Measurements from ENCODE around the gene COL15A1.

Gene COL15A1

GRCh38 chr9:99056886-99057664, 113.4 kb downstream of the COL15A1 start:
- no peak for DNase-seq (ENCODE audit: low read depth, low spot score)

GRCh38 chr9:99057665-99058625, 114.2 kb downstream of the COL15A1 start:
- DNase-seq (ENCODE audit: low read depth, low spot score): no peak

DNA sequence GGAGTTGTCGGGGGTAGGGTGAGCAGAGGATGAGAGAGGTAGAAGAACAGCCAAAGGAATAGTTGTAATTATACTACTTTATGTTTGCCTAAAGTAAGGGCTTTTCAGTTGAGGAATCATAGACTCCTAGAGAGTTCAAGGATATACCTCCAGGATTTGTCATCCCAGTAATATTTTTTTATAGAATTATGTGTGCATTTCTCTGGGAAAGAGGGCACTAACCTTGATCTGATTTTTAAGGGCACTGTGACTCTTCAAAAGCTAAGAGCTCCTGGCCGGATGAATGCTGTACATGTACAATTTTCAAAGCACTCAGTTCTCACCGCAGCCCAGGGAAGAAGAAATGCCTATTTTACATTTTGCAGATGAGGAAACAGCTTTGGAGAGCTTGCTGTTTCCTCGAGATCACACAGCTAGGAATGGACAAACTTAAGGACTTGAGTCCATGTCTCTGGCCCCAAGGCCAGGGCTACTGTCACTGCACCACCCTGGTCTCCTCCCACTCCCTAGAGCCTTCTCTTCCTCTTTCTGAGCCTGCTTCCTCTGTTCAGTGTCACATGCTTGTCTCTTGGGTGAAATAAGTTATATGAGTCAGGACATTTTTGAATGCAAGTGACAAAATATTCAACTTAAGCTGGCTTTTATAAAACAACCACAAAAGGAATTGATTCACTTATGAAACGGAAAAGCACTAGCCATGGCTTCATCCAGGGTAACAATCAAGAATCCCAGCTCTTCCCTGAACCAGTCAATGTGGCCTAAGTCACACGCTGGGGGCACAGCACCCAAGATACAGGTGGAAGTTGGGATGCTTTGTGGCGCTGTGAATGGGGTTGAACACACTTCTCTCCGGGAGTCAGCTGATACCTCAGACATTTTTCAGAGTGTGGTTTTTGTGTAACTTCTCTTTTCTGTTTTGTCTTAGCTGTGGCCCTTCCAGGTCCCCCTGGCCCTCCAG, 115.5 kb downstream of the COL15A1 start:
- no peak for DNase-seq (ENCODE audit: low read depth, low spot score)

DNA sequence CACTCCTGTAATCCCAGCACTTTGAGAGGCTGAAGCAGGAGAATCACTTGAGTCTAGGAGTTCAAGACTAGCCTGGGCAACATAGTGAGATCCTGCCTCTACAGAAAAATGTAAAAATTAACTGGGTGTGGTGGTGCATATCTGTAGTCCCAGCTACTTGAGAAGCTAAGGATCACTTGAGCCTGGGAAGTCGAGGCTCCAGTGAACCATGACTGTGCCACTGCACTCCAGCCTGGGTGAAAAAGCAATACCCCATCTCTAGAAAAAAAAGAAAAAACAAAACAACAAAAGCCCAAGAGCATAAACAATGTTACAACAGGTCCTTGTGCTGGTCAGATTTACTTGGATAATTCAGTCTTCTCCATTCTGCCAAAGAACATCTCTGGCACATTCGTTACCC, 116.9 kb downstream of the COL15A1 start:
- DNase-seq (ENCODE audit: low read depth, low spot score): no peak

- no peak for DNase-seq (ENCODE audit: low read depth, low spot score)
Measured at GRCh38 chr9:99062549-99062948, 118.8 kb downstream of the COL15A1 start.

GRCh38 chr9:99063522-99063921, 119.8 kb downstream of the COL15A1 start:
- DNase-seq (ENCODE audit: low read depth, low spot score): no peak

DNA sequence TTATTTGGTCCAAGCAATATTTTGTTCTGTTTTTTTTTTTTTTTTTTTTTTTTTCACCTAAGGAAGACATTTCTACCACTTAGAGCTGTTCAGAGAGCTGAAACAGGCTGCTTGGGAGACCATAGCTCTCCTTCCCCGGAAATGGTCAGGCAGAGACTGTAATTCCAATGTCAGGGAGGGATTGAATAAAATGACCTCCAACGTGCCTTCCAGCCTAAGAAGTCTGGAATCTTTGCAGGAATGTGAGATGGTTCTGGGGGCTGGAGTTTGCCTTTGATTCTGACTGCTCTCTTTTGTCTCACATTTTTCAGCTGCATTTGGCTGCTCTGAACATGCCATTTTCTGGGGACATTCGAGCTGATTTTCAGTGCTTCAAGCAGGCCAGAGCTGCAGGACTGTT, 122.9 kb downstream of the COL15A1 start:
- DNase-seq (ENCODE audit: low read depth, low spot score): no peak

- no peak for DNase-seq (ENCODE audit: low read depth, low spot score)
Measured at GRCh38 chr9:99069075-99069474, 125.4 kb downstream of the COL15A1 start.

DNA sequence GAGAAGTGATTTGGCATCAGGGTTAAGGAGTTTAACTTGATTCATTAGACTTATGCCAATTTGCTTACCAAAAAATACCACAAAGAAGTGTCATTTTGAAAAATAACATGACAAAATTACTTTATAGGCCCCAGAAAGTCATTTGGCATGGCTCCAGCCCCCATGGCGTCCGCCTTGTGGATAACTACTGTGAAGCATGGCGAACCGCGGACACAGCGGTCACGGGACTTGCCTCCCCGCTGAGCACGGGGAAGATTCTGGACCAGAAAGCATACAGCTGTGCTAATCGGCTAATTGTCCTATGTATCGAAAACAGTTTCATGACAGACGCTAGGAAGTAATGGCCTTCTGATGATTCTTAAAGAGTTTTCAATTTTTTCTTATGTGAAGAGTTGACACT, 125.8 kb downstream of the COL15A1 start:
- no peak for DNase-seq (ENCODE audit: low read depth, low spot score)

GRCh38 chr9:99070681-99071080, 127.0 kb downstream of the COL15A1 start:
- DNase-seq (ENCODE audit: low read depth, low spot score): no peak

DNA sequence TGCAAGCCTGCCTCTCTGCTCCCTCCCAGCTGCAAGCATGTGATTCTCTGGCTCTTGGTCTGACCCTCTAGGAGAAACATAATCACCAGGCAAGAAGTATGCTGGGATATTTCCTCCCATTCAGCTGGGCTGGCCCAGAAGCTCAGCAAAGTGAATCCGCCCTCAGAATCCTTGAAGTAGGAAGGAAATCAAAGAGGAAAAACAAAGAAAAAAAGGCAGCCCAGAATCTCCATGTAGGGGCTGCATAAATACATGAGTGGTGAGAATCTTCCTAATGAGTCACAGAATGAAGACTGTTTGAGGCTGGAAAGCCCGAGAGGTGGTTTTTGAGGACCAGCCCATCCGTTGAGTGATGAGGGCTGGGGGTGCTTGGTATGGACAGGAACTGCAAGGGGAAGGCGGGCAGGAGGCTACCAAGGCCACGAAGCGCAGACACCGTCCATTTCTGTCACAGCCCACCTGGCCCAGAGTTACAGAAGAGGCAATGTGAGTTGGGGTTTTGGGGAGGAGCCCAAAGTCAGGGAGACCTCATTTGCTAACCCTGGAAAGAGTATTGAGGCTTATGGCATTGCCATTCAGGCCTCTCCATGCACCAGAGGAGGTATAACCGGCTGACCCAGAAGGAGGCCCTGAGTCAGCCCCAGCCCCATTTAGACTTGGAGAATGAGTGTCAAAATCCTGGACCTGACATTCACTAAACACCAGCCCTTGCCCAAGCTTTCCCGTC, 127.8 kb downstream of the COL15A1 start:
- DNase-seq (ENCODE audit: low read depth, low spot score): no peak

DNA sequence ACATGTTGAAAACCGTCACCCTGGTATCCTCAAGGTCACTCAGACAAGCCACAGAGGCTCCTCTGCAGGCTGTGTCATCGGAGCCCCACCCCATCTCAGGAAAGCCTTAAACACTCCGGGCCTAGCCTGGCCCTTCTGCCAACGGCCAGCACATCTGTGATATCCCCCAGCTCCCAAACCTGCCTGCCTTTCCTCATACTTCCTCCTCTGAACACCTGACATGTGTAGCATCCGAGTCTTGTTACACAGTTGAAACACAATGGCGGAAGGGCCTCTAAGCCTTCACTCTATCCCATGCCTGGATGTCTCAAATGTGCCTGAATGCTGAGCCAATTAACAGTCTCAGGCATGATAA, 128.3 kb downstream of the COL15A1 start:
- DNase-seq (ENCODE audit: low read depth, low spot score): no peak

DNA sequence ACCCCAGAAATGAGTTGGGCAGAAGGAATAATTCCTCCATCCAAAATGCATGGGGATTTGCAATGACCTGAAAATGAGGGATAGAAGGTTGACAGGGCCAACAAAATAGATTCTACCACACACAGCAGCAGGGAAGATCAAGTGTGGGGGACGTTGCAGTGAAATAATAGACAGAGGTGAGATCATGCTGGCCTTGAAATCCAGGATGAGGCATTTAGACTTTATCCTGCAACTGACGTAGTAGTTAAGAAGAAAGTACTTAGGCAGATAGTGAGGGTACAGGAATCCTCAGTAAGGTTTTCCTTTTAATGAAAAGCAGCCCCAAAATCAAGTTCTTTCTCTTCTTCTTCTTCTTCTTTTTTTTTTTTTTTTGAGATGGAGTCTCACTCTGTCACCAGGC, 129.6 kb downstream of the COL15A1 start:
- no peak for DNase-seq (ENCODE audit: low read depth, low spot score)

DNA sequence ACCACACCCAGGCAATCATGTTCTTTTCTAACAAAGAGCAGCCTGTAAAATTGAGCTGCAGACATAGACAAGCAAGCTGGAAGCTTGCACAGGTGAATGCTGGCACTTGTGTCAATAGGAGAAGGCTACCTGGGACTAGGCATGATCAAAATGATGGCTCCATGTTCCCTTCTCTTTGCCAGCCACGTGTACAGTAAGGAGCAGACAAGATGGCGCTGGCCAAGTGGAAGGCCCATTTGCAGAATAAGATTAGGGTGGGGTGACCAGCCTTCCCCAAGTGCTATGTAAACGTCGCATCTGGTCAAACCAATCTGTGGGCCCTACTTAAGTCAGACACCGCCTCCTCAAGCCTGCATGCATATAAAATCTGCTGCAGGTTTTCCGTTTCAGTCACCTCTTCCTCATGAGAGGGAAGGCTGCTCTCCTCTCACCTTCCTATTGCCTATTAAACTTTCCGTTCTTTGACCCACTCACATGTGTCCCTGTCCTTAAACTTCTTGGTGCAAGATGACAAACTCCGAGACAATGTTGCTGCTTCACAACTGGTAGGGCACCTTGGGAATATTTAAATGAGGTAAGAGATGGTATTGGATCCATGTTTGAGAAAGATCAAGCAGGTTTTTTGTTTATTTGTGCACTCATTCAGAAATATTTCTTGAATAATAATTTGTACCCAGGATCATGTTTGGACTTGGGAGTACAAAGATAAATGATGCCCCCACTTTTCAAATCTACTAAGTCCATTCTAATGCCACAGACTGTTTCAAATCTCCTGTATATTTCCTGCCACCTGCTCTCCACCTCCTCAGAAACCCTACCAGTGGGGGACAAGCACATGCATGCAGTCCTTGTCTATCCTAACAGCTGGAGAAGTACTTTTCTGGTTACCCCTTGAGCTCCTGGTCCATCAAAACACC, 130.5 kb downstream of the COL15A1 start:
- DNase-seq (ENCODE audit: low read depth, low spot score): no peak

DNA sequence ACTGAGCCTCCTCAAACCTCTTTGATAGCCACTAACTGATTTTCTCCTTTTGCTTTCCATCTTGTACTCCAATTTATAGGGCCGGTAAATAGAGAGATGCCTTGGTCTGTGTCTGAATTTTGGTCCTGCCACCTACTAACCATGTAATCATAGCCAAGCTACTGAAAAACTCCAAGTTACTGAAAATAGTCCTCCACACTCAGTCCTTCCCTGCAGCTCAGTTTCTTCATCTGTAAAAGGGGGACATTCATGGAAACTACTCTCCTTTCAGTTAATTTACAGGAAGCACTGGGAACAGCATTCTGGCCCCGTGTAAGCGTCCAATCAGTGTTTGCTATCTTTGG, 131.2 kb downstream of the COL15A1 start:
- no peak for DNase-seq (ENCODE audit: low read depth, low spot score)

DNA sequence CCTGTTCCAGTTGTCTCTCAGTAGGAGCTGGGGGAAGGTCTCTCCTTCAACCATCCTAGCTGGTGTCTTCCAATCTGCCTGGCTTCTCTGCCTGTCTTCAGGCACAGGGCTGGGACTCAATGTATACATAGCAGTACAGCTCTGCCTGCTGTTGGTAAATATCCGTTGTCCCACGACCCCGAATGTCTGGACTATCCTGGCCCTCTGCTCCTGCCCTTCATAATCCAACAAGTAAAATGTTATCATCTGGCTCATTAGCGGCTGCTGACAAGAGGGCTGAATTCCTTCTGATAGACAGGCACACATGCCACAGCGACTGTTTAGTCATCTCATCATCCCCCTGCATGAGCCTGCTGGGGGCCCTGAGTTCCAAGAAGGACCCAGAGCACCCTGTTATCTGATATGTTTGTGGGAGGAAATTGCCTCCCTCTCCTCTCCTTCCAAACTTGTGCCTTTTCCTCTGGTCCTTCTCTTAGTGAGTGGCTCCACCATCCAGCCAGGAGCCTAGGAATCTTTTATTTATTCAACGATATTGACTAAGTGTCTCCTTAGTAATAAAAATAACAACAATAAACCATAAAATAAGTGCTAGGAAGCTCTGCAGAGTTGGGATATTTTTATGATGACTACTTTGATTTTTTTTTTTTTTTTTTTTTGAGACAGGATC, 131.7 kb downstream of the COL15A1 start:
- no peak for DNase-seq (ENCODE audit: low read depth, low spot score)

DNA sequence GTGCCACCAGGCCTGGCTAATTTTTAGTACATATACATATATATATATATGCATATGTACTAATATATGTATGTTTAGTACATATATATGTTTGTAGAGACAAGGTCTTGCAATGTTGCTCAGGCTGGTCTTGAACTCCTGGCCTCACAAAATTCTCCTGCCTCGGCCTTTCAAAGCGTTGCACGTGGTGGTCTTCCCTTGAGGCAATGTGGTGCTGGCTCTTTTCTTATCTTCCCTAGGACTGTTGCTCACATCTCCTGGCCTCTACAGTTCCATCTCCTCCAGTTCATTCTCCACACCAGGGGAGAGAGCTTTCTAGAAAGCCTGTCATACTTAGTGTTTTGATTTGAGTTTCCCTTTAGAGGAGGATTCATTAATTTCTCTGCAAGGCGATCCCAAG, 132.3 kb downstream of the COL15A1 start:
- DNase-seq (ENCODE audit: low read depth, low spot score): no peak

DNA sequence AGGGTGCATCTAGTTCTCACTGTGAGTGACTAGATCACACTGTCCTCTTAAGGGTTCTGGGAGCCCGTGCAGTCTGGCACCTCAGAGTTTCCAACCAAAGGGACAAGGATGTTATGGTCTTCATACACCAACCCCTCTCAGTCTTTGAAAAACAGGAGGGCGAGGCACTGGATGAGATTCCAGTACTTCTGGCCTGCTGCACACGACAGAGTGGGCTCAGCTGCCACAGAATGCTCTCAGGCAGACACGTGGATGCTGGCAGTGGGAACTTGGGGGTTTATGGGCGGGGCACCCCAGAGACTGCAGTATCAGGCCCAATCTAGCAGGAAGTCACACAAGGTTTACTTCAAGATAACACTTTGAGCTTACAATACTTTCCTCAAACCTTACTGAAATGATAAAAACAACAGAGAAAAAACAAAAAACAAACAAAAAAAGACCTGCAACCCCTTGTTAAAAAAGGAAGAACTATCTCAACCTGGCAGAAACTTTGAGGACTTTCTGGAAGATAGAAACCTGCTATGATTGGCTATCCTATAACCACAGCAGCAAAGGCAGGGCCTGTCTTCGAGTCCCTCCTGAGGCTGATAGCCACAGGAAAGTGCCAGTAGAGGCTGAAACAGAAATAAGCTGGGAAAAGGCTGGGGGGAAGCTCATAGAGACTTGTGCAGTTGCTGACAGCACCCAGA, 132.9 kb downstream of the COL15A1 start:
- DNase-seq (ENCODE audit: low read depth, low spot score): no peak

DNA sequence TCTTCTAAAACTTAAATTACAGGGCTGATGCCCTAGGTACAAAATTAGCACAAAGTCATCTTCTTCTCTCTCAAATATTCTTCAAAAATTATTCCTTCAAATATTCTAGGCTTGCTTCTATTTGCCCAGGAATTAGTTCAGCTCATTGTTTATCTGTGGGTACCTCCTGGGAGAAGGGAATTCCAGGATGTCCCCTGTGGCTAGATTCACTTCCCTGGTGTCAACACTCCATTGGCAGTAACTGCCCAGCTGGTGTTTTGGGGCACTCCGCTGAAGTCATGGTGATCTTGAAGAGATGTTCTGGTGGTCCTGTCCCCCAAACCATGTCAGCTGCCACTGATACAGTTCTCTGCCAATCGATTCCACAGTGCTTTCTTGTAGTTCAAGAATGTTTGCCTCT, 135.0 kb downstream of the COL15A1 start:
- no peak for DNase-seq (ENCODE audit: low read depth, low spot score)
